SU-DHL-6 (cell line): ENCODE results near the gene ZNF770.

Source experiments
- CTCF ChIP-seq: fragments of 200-600 bp; sonication (generic); IDR thresholded peaks from one replicate; pipeline ENCODE4 v1.5.1; 2017; ENCODE audit warnings: antibody characterized with exemption, mild to moderate bottlenecking, low read length, moderate library complexity; ENCODE audit not compliant: insufficient read depth, poor library complexity, severe bottlenecking
- EZH2phosphoT487 ChIP-seq: fragments of 200-600 bp; sonication (generic), shearing (Covaris generic); conservative IDR thresholded peaks from 2 replicates; pipeline ENCODE4 v1.6.1; 2018; ENCODE audit warnings: mild to moderate bottlenecking, antibody characterized with exemption, low read length, moderate library complexity, mixed read lengths

DNA sequence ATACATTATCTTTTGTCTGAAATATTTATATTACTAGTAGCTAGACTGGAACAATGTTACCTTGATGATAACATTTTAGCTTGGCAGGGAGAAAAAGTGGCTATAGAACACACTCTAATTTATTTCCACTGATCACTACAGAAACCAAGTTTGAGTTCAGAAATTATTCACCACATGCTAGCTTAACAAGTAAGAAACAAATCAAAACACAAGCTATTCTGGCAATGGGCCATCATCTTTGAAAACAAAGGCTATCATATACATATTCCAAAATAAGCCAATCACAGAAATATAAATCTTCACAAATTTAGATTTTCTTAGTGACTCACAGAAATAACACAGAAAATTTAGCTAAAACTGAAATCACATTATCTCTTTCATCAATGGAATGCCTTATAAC is 35.6 kb downstream of the ZNF770 start:
- no peak for TF ChIP-seq CTCF
- no peak for TF ChIP-seq EZH2phosphoT487
